Aorta (tissue), 5 donors: ENCODE data around the gene RIN2. TPM values are rescaled to one million over a fixed set of nuclear protein-coding genes. Genes with fewer than 3 reads are reported as not detected.
"Not testable (repeated sequence)": the region's sequence is repeated elsewhere in the genome, so short reads cannot be mapped to it uniquely, and the experiment has no call there.

Experiments used
- ATAC-seq: fragments of 200-7000 bp; cut with Tn5 transposase; one replicate; pipeline ENCODE4 v1.9.1; 2022; ENCODE audit warnings: moderate library complexity; ENCODE audit not compliant: low FRiP score
- DNase-seq, 2 donors: peaks; one replicate each; pipeline ENCODE4 v3.0.0-alpha.2; 2020
- H3K27ac ChIP-seq, 2 donors: one replicate each; pipeline ENCODE4 v1.5.1; 2013; ENCODE audit warnings: low read length in 2 of 2, mild to moderate bottlenecking in 2 of 2, moderate library complexity in 2 of 2, control low read depth in 1 of 2, inconsistent platforms in 1 of 2, low read depth in 1 of 2
- H3K27me3 ChIP-seq, 2 donors: one replicate each; pipeline ENCODE4 v1.6.1; 2013; ENCODE audit warnings: control low read depth in 1 of 2, low read length in 1 of 2, mild to moderate bottlenecking in 1 of 2, moderate library complexity in 1 of 2; ENCODE audit not compliant: insufficient read depth in 2 of 2, control insufficient read depth in 1 of 2
- H3K36me3 ChIP-seq, 2 donors: one replicate each; pipeline ENCODE4 v1.6.1; 2013; ENCODE audit warnings: control low read depth in 1 of 2, low read length in 1 of 2, mild to moderate bottlenecking in 1 of 2; ENCODE audit not compliant: insufficient read depth in 2 of 2, control insufficient read depth in 1 of 2
- H3K4me1 ChIP-seq, 2 donors: one replicate each; pipeline ENCODE4 v1.6.1; 2013; ENCODE audit warnings: low read length in 2 of 2, control low read depth in 1 of 2, mild to moderate bottlenecking in 1 of 2, moderate library complexity in 1 of 2; ENCODE audit not compliant: insufficient read depth in 2 of 2, control insufficient read depth in 1 of 2
- H3K4me3 ChIP-seq, 2 donors: one replicate each; pipeline ENCODE4 v1.5.1; 2013; ENCODE audit warnings: low read length in 2 of 2, control low read depth in 1 of 2, mild to moderate bottlenecking in 1 of 2
- H3K9me3 ChIP-seq: one replicate; pipeline ENCODE4 v1.6.1; 2013; ENCODE audit warnings: mild to moderate bottlenecking, low read length; ENCODE audit not compliant: control insufficient read depth
- WGBS, 2 donors: extraction: QIAGEN DNeasy Blood & Tissue Kit; methylation state at CpG; one replicate each; pipeline ENCODE4 v1.1.7; 2013; 5-methylcytosine and 5-hydroxymethylcytosine counted together
- intact Hi-C, 2 donors: fragments of 100-400 bp; cut with DNase I; formaldehyde crosslinking; loops; one replicate each; pipeline versions ENCODE4 v1.14.2 to v1.15.0; 2022
- polyA plus RNA-seq, 2 donors: library from polyadenylated mRNA; stranded (reverse); fragments of 200-250 nt; gene quantifications; one replicate each; pipeline ENCODE4 v1.2.3, GENCODE V29; 2013
- total RNA-seq, 2 donors: library from RNA; stranded (reverse); fragmentation: NEBNext Ultra II Directional; extraction: Animal tissue kit (Norgen Biotek cat#: 25700); gene quantifications; one replicate each; pipeline ENCODE4 v1.2.1, GENCODE V29; 2021
- donor health status: healthy with polysubstance abuse.
- donor health status: Bipolar disorder and iron deficiency.
- donor health status: DM: no; HTN: no; CAD: no.
- donor health status: DM: no; HTN: no; CAD: no.
- donor health status: DM: yes; HTN: yes; CAD: no.

The RIN2 gene
- total and polyA plus RNA-seq, 4 donors, result 17.0 to 128 (median 45.8) TPM

DNA sequence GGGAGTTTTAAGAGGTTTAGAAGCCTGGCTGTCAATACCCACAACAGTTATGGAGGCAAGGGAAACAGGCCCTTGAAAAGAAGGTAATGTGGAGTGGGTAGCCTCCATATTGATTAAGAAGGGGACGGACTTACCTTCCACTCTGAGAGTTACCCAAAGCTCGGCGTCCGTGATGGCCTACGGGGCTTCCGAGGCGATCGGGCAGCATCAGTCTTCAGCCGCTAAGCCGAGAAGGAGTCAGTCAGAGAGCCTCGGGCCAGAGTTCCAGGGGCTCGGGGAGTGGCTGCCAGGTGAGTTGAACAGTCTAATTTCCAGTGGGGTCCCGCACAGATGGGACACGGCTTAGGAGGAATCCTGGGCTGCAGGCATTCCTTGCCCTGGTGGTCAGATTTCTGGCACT, 3.9 kb upstream of the RIN2 start:
- 90 to 98% methylated on average over 14 of the region's 14 CpGs for WGBS, 2 donors
- H3K27me3 ChIP-seq, H3K4me1 ChIP-seq, ATAC-seq, H3K4me3 ChIP-seq, H3K36me3 ChIP-seq, intact Hi-C loops, H3K27ac ChIP-seq, H3K9me3 ChIP-seq, DNase-seq: not testable (repeated sequence)

DNA sequence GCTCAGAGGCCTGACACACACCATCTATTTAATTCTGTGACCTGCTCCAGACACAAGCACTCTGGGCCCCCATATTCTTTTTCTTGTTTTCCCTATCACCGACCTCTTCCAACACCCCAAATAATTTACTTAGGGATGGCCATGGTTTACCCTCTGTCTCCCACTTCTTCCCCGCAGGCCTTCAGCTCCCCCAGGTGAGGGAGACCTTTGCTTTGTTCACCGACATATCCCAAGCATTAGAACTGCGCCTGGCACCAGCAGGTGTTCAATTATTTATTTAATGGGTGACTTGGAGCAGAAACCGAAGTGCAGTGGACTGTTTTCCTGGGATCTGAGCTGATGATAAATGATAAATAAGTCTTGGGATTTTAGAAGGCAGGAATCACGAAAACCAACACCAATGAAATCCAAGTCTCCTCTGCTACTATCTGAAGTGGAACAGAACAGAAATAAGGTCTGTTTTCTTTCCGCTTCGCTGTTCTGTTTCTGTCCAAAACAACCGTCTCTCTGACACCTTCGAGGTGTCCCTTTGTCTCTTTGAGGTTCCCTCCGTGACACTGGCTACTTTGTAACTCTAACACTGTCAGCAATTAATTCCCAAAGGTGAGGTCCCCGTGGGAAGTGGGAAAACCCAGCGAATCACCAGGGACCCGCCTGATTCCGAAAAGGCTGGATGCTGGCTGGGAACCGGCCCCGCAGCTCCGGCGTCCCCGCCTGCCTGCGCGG, 1.1 kb upstream of the RIN2 start:
- ATAC-seq (no peak), DNase-seq (no peak)
- Histone ChIP-seq H3K9me3 (no peaks in the 10 kb centered on the region), H3K27ac (peak overlapping the region; percentile 63 to 88), H3K4me3 (peak overlapping the region; percentile 59 to 90), H3K27me3 (no peaks in the 10 kb centered on the region), H3K36me3 (no peaks in the 10 kb centered on the region), H3K4me1 (no peaks in the 10 kb centered on the region)
- intact Hi-C loops, result loop anchor here in 1 of 2 donors (5.0 kb wide), 1 partner anchor 65 kb away; no protein-coding TSS in a partner anchor
- 18% methylated on average over 22 of the region's 22 CpGs for WGBS, 2 donors

DNA sequence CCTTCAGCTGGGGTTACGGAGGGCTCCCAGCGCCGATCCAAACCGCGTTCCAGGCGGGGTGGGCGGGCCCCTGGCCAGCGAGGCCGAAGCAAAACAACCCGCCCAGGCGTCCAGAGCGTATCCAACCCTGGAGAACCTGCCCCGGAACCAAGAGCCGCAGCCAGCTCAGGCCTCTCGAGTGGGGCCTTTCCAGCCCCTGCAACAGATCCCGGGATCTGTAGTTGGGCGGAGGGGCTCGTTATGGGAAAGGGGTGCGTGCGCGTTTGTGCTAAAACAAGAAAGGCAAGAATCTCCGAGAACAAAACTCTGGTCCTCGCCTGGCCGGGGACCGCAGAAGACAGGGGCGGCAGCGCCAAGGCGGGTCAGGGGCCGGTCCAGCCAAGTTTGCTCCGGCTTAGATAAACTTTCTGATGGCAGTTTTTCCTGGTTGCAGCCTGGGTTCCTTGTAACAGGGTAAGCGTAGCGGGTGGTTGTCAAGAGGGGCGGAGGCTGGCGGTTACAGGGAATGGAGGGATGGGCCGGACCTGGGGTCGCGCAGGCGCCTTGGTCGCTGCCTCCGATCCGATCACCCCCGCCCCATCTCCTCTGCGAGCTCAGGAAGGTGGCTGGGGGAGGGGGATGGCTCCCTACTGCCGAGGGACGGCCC, 448 bp upstream of the RIN2 start:
- H3K9me3 ChIP-seq, result no peaks in the 10 kb centered on the region
- no peaks in the 10 kb centered on the region for H3K27me3 ChIP-seq
- WGBS, 2 donors, result 0 to 1% methylated on average over 40 to 45 of the region's 45 CpGs

DNA sequence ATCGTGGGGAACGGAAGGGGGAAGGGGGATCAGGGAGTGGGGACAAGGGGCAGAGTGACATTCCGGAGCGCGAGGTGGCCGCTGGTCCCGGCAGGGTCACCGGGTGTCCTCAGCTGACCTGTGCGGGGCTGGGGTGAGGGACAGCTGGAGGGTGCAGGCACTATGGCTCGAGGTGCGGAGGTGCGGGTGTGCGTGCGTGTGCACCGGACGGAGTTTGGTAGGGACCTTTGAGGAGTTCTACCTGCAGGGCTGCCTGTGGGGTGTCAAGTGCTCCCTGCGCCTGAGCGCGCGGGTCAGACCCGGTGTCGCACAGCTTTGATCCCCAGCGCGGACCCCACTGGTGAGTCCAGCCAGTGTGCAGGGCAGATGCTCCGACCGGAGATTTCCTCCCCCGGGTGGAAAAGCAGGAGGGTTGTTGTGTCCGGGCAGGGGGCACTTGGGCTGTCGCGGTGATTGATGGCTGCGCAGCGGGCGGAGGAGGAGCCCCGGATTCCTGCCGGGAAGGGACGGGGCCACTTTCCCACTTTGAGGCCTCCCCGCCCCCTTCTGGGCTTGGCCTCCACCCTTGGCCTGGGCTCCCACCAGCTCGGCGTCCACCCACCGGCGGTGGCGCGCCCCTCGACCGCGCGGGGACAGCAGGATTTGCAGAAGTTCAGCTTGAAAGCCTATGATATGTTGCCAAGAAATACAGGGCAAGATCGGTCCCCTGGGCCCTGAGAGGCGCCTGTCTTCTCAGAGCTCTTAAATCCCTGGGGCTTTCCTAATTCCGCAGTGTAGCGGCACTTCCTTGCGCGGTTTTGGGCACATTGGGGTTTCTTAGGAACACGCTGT, 658 bp downstream of the RIN2 start:
- peak overlapping the region; percentile 59 to 90 for H3K4me3 ChIP-seq
- H3K4me1 ChIP-seq, result no peaks in the 10 kb centered on the region
- no peaks in the 10 kb centered on the region for H3K36me3 ChIP-seq
- peak; percentile 69 for ATAC-seq
- no peaks in the 10 kb centered on the region for H3K27me3 ChIP-seq
- DNase-seq, result peak; percentile 86 to 89
- WGBS, 2 donors, result 0 to 1% methylated on average over 51 to 54 of the region's 54 CpGs
- no peaks in the 10 kb centered on the region for H3K9me3 ChIP-seq
- intact Hi-C loops, result loop anchor here in 1 of 2 donors (5.0 kb wide), 1 partner anchor 66 kb away; no protein-coding TSS in a partner anchor
- peak overlapping the region; percentile 15 to 88 for H3K27ac ChIP-seq

More for the DNA sequence above, 448 bp upstream of the RIN2 start:
- intact Hi-C loops, result loop anchor here in 1 of 2 donors (5.0 kb wide), 1 partner anchor 65 kb away; no protein-coding TSS in a partner anchor
- Histone ChIP-seq H3K27ac (peak overlapping the region; percentile 15 to 88), H3K4me1 (no peaks in the 10 kb centered on the region), H3K36me3 (no peaks in the 10 kb centered on the region), H3K4me3 (peak overlapping the region; percentile 59 to 90)
- ATAC-seq, result peak; percentile 94
- DNase-seq, result peak; percentile 94 to 95

DNA sequence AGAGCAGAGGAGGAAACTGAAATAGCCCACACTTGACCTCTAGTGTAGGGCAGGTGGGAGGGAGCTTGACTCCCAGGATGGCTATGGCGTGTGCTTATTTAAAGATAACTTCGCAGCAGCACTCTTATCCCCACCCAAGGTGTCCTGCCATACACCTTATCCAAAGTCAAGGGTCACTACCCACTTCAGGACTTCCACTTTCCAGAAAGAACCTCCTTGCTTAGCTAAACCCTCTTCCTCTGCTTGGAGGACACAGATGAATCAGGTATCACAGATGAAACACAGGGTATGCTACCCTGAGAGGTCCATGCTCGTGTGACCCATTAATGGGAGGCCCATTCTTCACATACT, 2.3 kb downstream of the RIN2 start:
- WGBS, 2 donors, result 89% methylated on average over 3 of the region's 3 CpGs
- no peaks in the 10 kb centered on the region for H3K4me1 ChIP-seq
- H3K36me3 ChIP-seq, result no peaks in the 10 kb centered on the region
- H3K9me3 ChIP-seq, result no peaks in the 10 kb centered on the region
- no peak overlapping the region for H3K4me3 ChIP-seq
- H3K27ac ChIP-seq, result no peak overlapping the region
- DNase-seq (no peak), ATAC-seq (no peak)
- intact Hi-C loops, result no loop called here
- no peaks in the 10 kb centered on the region for H3K27me3 ChIP-seq

DNA sequence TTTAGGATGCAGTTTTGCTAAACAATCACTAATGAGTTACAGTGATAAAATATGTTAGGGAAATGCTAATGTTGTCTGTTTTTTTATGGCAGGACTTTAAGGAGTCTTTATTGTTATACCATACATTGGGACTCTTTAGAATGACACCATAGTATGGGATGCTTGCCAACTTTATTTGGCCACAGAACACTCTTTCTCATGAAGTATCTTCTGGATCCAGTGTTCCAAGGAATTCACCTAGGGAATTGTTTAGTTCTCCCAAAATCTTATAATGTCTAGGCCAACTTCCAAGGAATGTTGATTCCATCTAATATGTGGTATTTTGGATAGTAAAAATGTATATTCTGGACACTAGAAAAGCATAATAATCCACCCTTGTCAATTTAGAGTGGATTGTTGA, 3.3 kb downstream of the RIN2 start:
- no peak for DNase-seq
- intact Hi-C loops, result no loop called here
- no peaks in the 10 kb centered on the region for H3K4me1 ChIP-seq
- H3K27me3 ChIP-seq, result no peaks in the 10 kb centered on the region
- no peaks in the 10 kb centered on the region for H3K9me3 ChIP-seq
- ATAC-seq, result no peak
- H3K4me3 ChIP-seq, result no peak overlapping the region
- H3K27ac ChIP-seq, result no peak overlapping the region
- no peaks in the 10 kb centered on the region for H3K36me3 ChIP-seq

DNA sequence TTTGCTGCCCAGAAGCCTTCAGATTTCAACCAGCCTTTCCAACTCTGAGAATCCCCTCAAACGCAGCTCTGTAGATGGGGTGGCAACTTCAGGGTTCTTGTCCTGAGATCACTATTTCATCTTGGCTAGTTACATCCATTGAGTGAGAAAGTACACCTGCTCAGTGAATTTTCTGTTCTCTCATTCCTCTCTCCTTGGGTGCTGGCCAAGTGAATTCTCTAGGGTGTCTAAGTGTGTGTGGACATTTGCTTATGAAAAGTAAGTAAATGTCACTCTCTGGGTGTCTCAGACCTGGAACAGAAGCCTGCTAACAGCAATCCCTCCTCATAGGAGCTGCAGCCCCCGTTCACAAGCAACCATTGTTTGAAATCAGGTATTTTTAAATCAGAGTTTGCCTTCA, 3.8 kb downstream of the RIN2 start:
- Histone ChIP-seq H3K27ac (no peak overlapping the region), H3K27me3 (no peaks in the 10 kb centered on the region), H3K4me1 (no peaks in the 10 kb centered on the region), H3K4me3 (no peak overlapping the region), H3K36me3 (no peaks in the 10 kb centered on the region), H3K9me3 (no peaks in the 10 kb centered on the region)
- ATAC-seq (no peak), DNase-seq (no peak)
- 64 to 70% methylated on average over 2 of the region's 2 CpGs for WGBS, 2 donors
- intact Hi-C loops, result no loop called here

DNA sequence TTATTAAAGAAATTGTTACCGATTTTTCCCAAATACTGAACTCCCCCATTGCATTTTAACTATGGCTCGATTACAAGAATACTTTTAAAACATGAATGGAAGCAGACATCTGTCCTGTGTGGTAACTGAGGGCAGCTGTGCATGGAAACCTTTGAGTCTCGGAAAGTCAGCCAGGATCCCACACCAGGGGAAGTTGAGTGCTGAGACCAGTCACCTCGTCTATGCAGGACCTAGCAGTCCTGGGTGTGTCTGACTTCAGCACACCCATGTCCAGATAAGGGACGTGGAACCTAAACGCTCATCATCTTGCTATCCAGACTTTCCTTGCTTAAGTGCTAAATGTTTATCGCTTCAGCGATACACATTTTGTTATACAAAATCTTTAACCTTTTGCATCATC, 6.1 kb downstream of the RIN2 start:
- DNase-seq (no peak), ATAC-seq (no peak)
- 81 to 84% methylated on average over 8 of the region's 8 CpGs for WGBS, 2 donors

More for the DNA sequence above, 6.1 kb downstream of the RIN2 start:
- Histone ChIP-seq H3K27ac (no peak overlapping the region), H3K27me3 (no peaks in the 10 kb centered on the region), H3K4me3 (no peak overlapping the region), H3K4me1 (no peaks in the 10 kb centered on the region), H3K9me3 (no peaks in the 10 kb centered on the region), H3K36me3 (no peaks in the 10 kb centered on the region)
- intact Hi-C loops, result no loop called here
